ENCODE data around the gene RPL3.

DNA sequence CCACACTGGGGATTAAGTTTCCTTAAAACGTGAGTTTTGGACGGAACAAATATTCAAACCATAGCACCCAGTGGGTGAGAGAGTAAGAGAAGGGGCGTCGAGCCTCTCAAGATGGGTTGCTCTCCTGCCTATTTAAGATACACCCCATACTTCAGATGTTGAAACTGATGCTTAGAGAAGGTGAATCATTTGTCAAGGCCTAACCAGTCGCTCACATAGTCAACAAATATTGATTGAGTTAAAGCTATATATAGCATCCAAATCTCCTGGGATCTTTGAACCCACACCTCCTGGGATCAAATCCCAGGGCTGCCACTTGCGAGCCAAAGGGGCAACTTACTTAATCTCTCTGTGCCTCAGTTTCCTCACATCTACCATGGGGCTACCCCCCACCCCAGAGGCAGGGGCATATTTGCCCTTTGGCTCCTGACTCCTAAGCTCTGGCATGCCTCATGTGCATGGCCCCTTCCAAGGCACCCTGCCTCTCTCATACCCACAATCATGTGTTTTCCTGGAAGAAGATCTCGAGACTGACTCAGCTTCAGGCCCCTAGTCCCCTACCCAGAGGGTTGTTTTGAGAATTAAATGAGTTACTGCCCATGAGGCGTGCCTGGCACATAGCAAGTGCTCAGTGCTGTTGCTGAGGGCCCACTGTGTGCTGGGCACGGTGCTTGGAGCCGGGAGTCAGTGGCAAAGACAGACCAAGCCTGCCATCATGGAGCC is 55.6 kb downstream of the RPL3 start:
- TF ChIP-seq POLR2AphosphoS5 (IDR thresholded peaks at IDR 0.05) (no peak), POLR2A (IDR thresholded peaks at IDR 0.05) (no peak)
- TF ChIP-seq, protein P1, sequence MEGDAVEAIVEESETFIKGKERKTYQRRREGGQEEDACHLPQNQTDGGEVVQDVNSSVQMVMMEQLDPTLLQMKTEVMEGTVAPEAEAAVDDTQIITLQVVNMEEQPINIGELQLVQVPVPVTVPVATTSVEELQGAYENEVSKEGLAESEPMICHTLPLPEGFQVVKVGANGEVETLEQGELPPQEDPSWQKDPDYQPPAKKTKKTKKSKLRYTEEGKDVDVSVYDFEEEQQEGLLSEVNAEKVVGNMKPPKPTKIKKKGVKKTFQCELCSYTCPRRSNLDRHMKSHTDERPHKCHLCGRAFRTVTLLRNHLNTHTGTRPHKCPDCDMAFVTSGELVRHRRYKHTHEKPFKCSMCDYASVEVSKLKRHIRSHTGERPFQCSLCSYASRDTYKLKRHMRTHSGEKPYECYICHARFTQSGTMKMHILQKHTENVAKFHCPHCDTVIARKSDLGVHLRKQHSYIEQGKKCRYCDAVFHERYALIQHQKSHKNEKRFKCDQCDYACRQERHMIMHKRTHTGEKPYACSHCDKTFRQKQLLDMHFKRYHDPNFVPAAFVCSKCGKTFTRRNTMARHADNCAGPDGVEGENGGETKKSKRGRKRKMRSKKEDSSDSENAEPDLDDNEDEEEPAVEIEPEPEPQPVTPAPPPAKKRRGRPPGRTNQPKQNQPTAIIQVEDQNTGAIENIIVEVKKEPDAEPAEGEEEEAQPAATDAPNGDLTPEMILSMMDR (IDR thresholded peaks at IDR 0.05) = no peak
